HT1080 (cell line): Measurements from ENCODE around the gene ZFAND2B. TPM values are rescaled to one million over a fixed set of nuclear protein-coding genes. Genes with fewer than 3 reads are reported as not detected.
"Not testable (repeated sequence)": the region's sequence is repeated elsewhere in the genome, so short reads cannot be mapped to it uniquely, and the experiment has no call there.

Experiments used
- DNase-seq: peaks from one replicate; pipeline ENCODE4 v3.0.0-alpha.2; 2015; ENCODE audit warnings: low read depth
- total RNA-seq: library from RNA; depleted of rRNA; stranded (reverse); fragments of >200 nt; shearing (Covaris generic); gene quantifications from 2 replicates; pipeline ENCODE4 v1.2.3, GENCODE V29; 2014; rRNA removed

The ZFAND2B gene
- total RNA-seq, 1 experiment from 2014 or later = 43.2 TPM

- DNase-seq = no peak
Measured at GRCh38 chr2:219250049-219250781, 43.6 kb downstream of the ZFAND2B start.

- DNase-seq = no peak
Measured at GRCh38 chr2:219251656-219252055, 45.1 kb downstream of the ZFAND2B start.

DNA sequence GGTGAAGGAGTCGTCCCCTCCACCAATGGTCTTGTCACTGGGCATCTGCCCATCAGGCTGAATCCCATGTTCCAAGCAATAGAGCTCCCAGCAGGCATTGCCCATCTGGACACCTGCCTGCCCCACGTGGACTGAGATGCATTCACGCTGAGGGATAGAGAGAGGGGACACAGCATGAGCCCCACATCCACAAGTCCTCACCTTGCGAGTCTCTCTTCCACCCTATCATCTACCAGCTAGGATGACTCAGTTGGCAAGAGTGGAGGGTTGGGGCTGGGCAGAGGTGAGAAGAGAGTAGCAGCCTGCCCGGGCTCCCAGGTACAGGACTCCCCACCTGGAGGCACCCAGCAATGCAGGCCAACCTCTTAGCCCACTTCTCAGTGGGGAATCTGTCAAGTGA lies 45.5 kb downstream of the ZFAND2B start:
- DNase-seq = no peak

GRCh38 chr2:219252570-219252899 lies 46.0 kb downstream of the ZFAND2B start:
- no peak for DNase-seq

DNA sequence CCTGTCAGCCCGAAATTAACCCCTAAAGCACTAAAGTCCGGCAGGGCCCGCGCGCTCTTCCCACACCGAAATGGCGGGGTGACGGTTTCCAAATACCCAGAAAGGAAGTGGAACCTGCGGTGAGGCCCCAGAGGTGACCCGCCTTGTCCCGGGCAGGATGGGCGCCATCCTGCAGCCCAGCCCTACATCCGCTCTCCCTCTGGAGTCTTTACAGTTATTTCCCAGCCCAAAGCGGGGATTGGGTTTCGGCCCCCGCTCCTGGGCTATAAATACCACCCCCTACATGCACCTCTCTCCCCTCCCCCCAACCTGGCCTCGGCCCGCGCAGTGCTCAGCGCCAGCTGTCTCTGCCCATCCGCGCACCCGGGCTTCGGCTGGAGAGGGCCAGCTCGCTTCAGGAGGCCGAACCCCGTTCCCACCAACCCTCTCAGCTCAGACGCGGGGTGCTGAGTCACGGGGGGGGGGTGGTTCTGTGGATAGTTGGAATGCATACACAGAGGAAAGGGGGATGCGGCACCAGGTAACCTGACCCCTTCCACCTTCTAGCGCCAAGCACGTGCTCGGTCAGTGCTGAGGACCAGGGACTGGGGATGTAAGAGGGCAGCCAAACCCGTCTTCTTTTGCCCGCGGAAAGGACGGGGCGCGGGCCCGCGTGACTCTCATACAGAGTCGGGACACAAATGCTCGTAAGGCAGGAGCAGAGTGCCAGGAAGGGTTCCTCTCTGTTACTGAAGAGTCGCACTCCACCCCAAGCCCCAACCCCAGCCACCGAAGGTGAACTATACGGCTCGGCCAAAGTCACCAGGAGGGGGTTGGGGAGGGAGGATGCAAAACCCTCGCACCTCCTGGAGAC lies 46.5 kb downstream of the ZFAND2B start, which contains the start of gene TUBA4B:
Gene TUBA4B (plus strand): TSS at position 344 of the 853 bp plus-strand sequence. CDS start 165 bp downstream, at position 509.
- DNase-seq = peak; percentile 85

DNA sequence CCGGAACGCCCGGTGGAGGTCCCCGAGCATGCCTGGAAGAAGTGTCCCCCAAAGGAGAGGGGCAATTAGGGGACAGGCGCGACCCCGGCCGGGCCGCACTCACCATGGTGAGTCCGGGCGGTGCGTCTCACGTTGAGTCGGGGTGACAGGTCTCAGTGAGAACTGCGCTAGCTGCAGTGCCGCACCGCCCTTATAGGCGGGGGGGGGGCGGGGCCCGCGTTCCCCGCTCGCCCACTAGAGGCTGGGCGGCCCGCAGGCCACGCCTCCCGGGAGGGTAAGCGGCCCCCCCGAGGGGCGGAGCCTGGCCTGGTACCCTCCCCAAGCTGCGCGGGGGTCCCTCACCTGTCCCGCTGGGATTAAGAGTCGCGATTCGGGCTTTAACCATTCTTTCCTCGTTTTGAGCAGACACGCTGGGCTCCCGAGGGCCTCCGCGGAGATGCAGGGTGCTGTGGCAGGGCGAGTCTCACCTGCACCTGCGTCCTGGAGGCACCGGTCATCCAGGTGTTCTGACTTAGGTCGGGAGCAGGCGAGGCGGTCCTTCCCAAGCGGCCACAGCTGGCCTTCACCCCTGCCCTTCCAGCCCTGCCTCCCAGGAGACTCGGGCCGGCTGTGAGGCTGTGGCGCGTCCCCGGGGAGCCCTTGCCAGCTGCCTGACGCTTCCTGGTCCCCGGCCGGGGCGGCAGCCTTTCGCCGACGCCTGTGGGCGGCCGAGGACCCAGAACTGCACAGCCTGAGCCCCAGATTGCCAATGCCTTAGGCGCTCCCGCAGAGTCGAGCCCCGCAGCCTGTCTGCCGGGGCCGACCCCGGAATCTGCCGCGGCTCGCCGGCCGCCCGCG lies 47.4 kb downstream of the ZFAND2B start, which contains the start of gene TUBA4A:
Gene TUBA4A (minus strand): TSS at position 166 of the 837 bp plus-strand sequence. CDS start 60 bp downstream, at position 106.
- peak; percentile 79 for DNase-seq

- no peak for DNase-seq
Measured at GRCh38 chr2:219254590-219255201, 48.1 kb downstream of the ZFAND2B start.

GRCh38 chr2:219258942-219259341 lies 52.4 kb downstream of the ZFAND2B start:
- DNase-seq = not testable (repeated sequence)

Other genes with a start within 250 kb of the ZFAND2B start
- gene CDK5R2, start 247.1 kb upstream of the ZFAND2B start, total RNA-seq = 0.27 TPM in 1 of 2 replicates, not detected in the other
- not detected in 2 replicates for gene FEV, start 221.6 kb upstream of the ZFAND2B start, total RNA-seq
- gene CRYBA2, start 213.4 kb upstream of the ZFAND2B start, total RNA-seq = not detected in 2 replicates
- gene CFAP65, start 165.3 kb upstream of the ZFAND2B start, total RNA-seq = not detected in 2 replicates
- gene IHH, start 145.9 kb upstream of the ZFAND2B start, total RNA-seq = not detected in 2 replicates
- gene NHEJ1, start 46.0 kb upstream of the ZFAND2B start, total RNA-seq = 17.4 and 22.6 TPM in 2 replicates
- 0.47 and 0.76 TPM in 2 replicates for gene SLC23A3, start 36.8 kb upstream of the ZFAND2B start, total RNA-seq
- 20.8 and 23.3 TPM in 2 replicates for gene CNPPD1, start 29.9 kb upstream of the ZFAND2B start, total RNA-seq
- gene RETREG2, start 28.5 kb upstream of the ZFAND2B start, total RNA-seq = 59.6 and 69.9 TPM in 2 replicates
- 21.4 and 25.5 TPM in 2 replicates for gene ABCB6, start 12.2 kb downstream of the ZFAND2B start, total RNA-seq
- gene ATG9A, start 22.9 kb downstream of the ZFAND2B start, total RNA-seq = 37.1 and 47.1 TPM in 2 replicates
- 24.8 and 27.0 TPM in 2 replicates for gene ANKZF1, start 23.0 kb downstream of the ZFAND2B start, total RNA-seq
- gene GLB1L, start 38.7 kb downstream of the ZFAND2B start, total RNA-seq = 7.3 and 8.4 TPM in 2 replicates
- gene STK16, start 38.7 kb downstream of the ZFAND2B start, total RNA-seq = 19.6 and 20.4 TPM in 2 replicates
- gene TUBA4B, start 46.5 kb downstream of the ZFAND2B start, total RNA-seq = 0.14 TPM in 1 of 2 replicates, not detected in the other
- gene TUBA4A, start 47.1 kb downstream of the ZFAND2B start, total RNA-seq = 140 and 154 TPM in 2 replicates
- 11.5 and 13.8 TPM in 2 replicates for gene DNAJB2, start 72.6 kb downstream of the ZFAND2B start, total RNA-seq
- 10.2 and 11.2 TPM in 2 replicates for gene PTPRN, start 102.6 kb downstream of the ZFAND2B start, total RNA-seq
- gene RESP18, start 126.0 kb downstream of the ZFAND2B start, total RNA-seq = not detected in 2 replicates
- 77.0 and 94.9 TPM in 2 replicates for gene DNPEP, start 181.1 kb downstream of the ZFAND2B start, total RNA-seq
- not detected in 2 replicates for gene DES, start 211.6 kb downstream of the ZFAND2B start, total RNA-seq
- 20.6 and 23.0 TPM in 2 replicates for gene SPEG, start 228.1 kb downstream of the ZFAND2B start, total RNA-seq